Activated naive CD4-positive, alpha-beta T cell treated with anti-CD3 and anti-CD28 coated beads, Interleukin-2, amount 50 U/mL, for 72 hours (primary cell): Measurements from ENCODE around the gene SSR1. TPM values are rescaled to one million over a fixed set of nuclear protein-coding genes. Genes with fewer than 3 reads are reported as not detected.
A peak's percentile ranks its signal among the peaks of the same experiment; 100 is the strongest.
"Not testable (repeated sequence)": the region's sequence is repeated elsewhere in the genome, so short reads cannot be mapped to it uniquely, and the experiment has no call there.

Experiments used
- ATAC-seq, 2 donors: fragments of 150-1000 bp; cut with Tn5 transposase; 2 replicates each; pipeline ENCODE4 v1.10.0; 2021; ENCODE audit warnings: mild to moderate bottlenecking in 2 of 2, moderate library complexity in 2 of 2
- DNase-seq, 2 donors: peaks; one replicate each; pipeline ENCODE4 v3.0.0; 2021 to 2022; ENCODE audit warnings: low spot score in 2 of 2
- H3K27ac Mint-ChIP-seq, 2 donors: one replicate each; pipeline ENCODE4 v1.8.0; 2022; ENCODE audit warnings: mild to moderate bottlenecking in 2 of 2, mixed read lengths in 2 of 2
- H3K36me3 Mint-ChIP-seq, 2 donors: one replicate each; pipeline ENCODE4 v1.8.0; 2022; ENCODE audit warnings: mixed read lengths in 2 of 2
- H3K9me3 Mint-ChIP-seq, 2 donors: one replicate each; pipeline ENCODE4 v1.8.0; 2022; ENCODE audit warnings: mixed read lengths in 2 of 2
- total RNA-seq, 2 donors: library from RNA; stranded (reverse); gene quantifications; one replicate each; pipeline ENCODE4 v1.2.3, GENCODE V29; 2022

Gene SSR1
- total RNA-seq, 2 donors from 2014 or later = 103 to 122 TPM

DNA sequence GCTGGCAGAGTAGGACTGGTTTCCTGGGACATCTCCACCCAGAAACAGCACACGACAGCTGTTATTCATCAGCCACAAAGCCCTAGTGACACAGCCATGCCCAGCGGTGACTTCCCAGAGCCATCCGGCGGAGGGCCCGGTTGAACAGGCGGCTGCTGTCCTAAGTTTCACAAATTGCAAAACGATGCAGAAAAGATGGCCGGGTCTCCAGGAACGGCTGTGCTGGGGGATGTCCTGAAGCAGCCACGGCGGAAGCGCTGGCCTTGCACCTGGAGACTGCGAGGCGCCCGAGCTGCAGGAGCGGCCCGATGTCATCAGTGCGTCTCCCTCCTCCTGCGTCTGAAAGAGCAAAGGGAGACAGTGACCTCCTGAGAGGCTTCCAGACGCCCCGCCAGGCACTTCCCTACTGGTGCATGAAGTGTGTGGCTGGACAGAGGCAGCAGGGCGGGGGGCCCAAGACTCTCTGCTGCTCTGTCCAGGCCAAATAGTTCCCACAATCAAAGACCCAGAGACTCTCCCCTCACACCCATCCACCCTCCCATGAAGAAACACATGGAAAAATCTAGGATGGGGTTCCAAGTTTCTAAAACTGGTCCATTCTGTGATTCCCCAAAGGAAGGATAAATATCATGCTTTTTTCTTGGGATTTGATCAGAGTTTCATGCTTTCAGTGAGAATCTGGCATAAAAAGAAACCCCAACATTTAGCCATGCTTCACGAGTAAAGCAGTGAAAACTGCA is 44.0 kb downstream of the SSR1 start:
- ATAC-seq (no peak), DNase-seq (peak in 1 of 2 donors; percentile 42)
- no peaks in the 10 kb centered on the region for H3K9me3 Mint-ChIP-seq
- H3K27ac Mint-ChIP-seq = no peak overlapping the region
- H3K36me3 Mint-ChIP-seq = no peaks in the 10 kb centered on the region

DNA sequence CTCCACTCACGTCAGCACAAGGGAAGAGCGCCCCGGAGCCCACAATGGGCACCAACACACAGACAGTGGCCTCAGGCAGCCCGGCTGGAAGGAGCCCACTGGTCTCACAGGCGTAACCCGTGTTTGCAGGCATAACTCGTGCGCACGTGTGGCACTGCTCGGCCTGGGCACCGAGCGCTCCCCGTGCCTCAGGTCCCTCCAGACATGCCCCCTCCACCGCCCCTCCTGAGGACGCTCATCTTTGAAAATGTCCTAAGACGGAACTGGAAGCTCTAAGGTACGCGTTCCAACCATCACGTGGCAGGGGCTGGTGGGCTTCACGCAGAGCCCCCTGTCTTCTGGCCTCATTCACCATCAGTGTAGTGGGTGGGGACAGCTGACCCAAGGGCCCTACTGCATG is 44.6 kb downstream of the SSR1 start:
- Mint-ChIP-seq H3K9me3 (no peaks in the 10 kb centered on the region), H3K27ac (no peak overlapping the region), H3K36me3 (no peaks in the 10 kb centered on the region)
- ATAC-seq = no peak
- peak in 1 of 2 donors; percentile 47 for DNase-seq

DNA sequence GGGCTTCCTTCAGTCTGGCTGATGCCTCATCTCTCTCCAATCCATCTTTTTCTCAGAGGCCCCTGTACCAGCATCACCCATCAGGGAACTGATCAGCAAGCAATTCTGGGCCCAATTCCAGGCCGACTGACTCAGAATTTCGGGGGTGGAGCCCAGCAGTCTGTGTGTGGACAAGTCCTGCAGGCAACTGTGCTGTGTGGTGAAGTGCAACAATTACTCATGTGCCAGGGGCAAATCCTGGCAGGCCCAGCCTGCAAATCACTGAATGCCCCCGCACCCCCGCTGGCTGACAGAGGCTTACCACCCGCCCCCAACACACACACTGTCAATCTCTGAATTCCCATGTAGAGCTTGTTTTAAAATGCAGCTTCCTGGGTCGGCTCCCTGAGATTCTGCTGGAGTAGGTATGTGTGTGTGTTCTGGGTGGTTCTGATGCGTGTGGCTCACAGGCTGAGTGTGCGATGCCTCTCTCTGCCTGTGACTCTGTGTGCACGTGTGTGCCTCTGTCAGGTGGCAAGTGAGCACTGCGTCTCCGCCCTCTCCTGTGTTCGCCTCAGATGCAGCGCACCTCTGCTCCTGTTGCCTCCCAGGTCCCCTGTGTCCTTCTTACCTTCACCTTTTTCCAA is 45.4 kb downstream of the SSR1 start:
- Mint-ChIP-seq H3K9me3 (no peaks in the 10 kb centered on the region), H3K36me3 (no peaks in the 10 kb centered on the region), H3K27ac (no peak overlapping the region)
- peak in 1 of 2 donors; percentile 53 for DNase-seq
- peak; percentile 32 to 67 for ATAC-seq

DNA sequence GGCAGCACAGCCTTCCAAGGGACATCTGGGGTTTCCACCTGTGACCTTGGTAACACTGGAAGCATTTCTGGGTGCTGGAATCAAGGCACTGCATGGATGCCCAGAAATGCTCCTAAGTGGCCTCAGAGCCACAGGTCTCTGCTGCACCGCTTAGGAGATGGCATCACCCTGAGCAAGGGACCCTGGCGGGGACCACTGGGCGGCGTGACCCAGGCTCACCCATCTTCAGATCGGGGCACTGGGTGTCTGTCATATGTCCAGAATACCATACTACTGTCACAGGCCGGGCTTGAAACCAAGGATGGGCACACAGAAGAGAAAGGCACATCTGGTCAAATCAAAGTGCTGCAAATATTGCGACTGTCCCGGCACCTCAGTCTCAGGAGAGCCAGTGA is 45.9 kb downstream of the SSR1 start:
- no peak for ATAC-seq
- H3K36me3 Mint-ChIP-seq = peaks cover 0 to 5% of the 10 kb centered on the region in 2 donors
- no peak overlapping the region for H3K27ac Mint-ChIP-seq

DNA sequence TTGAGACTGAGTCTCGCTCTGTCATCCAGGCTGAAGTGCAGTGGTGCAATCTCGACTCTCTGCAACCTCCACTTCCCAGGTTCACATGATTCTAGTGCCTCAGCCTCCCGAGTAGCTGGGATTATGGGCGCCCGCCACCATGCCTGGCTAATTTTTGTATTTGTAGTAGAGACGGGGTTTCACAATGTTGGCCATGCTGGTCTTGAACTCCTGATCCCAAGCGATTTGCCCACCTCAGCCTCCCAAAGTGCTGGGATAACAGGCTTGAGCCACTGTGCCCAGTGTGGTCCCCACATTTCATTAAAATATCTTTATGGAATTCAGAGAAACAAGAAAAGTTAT is 47.6 kb downstream of the SSR1 start:
- not testable (repeated sequence) for H3K27ac Mint-ChIP-seq, H3K9me3 Mint-ChIP-seq, H3K36me3 Mint-ChIP-seq, ATAC-seq
- peak in 1 of 2 donors; percentile 30 for DNase-seq

More for the DNA sequence above, 45.9 kb downstream of the SSR1 start:
- peak in 1 of 2 donors; percentile 6 for DNase-seq
- no peaks in the 10 kb centered on the region for H3K9me3 Mint-ChIP-seq

DNA sequence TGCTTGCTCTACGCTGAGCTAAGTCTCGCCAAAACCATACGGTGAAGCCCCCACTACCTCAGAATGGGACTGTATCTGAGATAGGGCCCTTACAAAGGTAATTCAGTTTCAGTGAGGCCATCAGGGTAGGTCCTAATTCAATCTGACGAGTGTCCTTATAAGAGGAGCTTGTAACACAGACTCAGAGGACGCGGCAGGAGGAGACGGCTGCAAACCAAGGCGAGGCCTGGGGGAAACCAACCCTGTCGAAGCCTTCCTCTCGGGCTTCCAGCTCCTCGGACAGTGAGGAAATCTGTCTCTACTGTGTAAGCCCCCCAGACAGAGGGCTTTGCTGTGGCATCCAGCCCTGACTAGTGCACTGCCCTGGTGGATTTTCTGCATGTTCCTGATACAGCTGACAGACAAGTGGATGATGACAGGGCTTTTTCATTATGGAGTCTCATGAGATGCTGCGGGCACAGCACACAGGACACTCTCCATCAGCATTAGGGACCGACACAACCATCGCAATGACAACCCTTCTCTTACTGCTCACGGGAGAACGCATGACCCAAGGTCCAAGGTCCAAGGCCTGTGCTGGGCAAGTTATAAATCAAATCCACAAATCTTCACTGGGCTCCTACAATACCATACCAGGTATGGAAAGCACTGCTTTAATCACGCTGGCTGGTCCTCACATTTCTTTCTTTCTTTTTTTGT is 48.2 kb downstream of the SSR1 start:
- ATAC-seq = no peak
- DNase-seq = peak in 1 of 2 donors; percentile 44
- Mint-ChIP-seq H3K9me3 (no peaks in the 10 kb centered on the region), H3K27ac (no peak overlapping the region), H3K36me3 (peaks cover 0 to 5% of the 10 kb centered on the region in 2 donors)

DNA sequence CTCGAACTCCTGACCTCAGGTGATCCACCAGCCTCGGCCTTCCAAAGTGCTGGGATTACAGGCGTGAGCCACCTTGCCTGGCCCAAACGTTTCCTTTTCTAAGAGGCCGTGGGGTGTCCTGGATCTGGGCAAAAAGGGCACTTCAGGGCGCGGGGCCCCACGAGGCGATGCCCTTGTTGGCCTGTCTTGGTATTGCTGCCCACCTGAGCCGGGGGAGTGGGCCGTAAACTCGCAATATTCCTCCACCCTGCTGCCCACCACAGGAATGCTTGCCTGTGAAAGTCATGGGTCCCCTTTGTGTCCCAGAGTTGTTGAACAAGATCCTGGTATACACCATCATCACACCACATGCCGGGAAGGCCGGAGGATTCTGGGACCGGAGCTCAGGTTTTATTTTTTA is 49.0 kb downstream of the SSR1 start:
- H3K36me3 Mint-ChIP-seq = peaks cover 0 to 5% of the 10 kb centered on the region in 2 donors
- DNase-seq = peak in 1 of 2 donors; percentile 34
- ATAC-seq = no peak
- H3K27ac Mint-ChIP-seq = no peak overlapping the region
- H3K9me3 Mint-ChIP-seq = no peaks in the 10 kb centered on the region

DNA sequence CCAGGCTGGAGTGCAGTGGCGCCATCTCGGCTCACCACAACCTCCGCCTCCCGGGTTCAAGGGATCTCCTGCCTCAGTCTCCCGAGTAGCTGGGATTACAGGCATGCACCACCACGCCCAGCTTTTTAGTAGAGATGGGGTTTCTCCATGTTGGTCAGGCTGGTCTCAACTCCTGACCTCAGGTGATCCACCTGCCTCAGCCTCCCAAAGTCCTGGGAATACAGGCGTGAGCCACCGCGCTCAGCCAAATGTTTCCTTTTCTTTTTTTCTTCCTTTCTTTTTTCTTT is 49.5 kb downstream of the SSR1 start:
- ATAC-seq, H3K27ac Mint-ChIP-seq, H3K36me3 Mint-ChIP-seq, H3K9me3 Mint-ChIP-seq: not testable (repeated sequence)
- DNase-seq = peak in 1 of 2 donors; percentile 1

DNA sequence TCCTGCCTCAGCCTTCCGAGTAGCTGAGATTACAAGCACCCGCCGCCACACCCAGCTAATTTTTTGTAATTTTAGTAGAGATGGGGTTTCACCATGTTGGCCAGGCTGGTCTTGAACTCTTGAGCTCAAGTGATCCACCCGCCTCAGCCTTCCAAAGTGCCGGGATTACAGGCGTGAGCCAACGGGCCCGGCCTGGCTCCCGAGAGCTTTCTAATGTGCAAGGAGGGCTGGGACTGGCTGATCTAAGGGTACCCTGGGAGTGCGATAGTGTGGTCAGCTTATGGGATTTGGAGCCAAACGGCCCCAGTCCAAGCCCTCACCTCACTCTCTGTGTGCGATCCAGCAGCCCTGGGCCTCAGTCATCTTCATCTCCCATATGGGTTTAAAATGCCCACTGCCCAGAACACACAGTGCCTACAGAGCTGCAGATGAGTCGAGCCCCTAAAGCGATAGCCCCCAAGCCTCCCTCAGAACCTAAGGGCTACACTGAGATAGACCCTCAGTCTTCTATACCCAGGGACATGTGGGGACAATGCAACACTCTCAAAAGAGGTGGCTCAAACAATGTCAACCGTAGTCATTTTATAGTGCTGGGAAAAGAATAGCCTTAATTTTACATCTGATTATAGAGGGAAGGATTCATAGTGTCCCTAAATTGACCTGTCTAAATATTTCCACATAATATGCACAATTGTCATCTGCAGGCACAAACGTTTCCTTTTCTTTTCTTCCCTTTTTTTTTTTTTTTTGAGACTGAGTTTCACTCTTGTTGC is 50.1 kb downstream of the SSR1 start:
- Mint-ChIP-seq H3K9me3 (no peaks in the 10 kb centered on the region), H3K36me3 (peaks cover 0 to 5% of the 10 kb centered on the region in 2 donors), H3K27ac (no peak overlapping the region)
- no peak for ATAC-seq
- peak in 1 of 2 donors; percentile 33 for DNase-seq

DNA sequence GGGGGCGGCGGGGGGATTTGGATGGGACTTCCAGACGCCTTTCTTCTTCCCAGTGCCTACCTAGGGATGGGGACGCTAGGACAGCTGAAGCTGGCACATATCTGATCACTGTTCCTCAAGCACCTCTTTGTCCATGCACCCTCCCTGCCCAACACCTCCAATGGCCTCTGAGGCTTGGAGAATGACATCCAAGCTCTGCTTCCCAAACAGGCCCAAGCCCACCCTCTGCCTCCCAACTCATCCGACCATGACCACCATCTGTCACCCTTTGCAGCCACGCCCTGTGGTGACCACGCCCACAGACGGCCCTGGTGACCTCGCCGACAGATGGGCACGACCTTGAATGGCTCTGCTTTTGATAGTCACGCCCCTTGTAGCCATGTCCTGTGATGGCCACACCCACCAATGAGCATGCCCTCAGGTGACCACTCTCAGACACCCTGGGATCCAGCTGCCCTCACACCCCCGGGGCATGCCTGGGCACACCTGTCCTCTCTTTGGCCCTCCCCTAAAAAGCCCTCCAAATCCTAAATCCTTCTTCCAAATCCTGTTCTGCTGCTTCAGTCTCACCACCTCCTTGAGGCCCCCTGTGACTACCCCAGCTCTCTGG is 51.0 kb downstream of the SSR1 start:
- H3K27ac Mint-ChIP-seq = peak overlapping the region in 1 of 2 donors; percentile 77
- no peaks in the 10 kb centered on the region for H3K9me3 Mint-ChIP-seq
- peaks cover 0 to 5% of the 10 kb centered on the region in 2 donors for H3K36me3 Mint-ChIP-seq
- ATAC-seq (no peak), DNase-seq (peak in 1 of 2 donors; percentile 55)

DNA sequence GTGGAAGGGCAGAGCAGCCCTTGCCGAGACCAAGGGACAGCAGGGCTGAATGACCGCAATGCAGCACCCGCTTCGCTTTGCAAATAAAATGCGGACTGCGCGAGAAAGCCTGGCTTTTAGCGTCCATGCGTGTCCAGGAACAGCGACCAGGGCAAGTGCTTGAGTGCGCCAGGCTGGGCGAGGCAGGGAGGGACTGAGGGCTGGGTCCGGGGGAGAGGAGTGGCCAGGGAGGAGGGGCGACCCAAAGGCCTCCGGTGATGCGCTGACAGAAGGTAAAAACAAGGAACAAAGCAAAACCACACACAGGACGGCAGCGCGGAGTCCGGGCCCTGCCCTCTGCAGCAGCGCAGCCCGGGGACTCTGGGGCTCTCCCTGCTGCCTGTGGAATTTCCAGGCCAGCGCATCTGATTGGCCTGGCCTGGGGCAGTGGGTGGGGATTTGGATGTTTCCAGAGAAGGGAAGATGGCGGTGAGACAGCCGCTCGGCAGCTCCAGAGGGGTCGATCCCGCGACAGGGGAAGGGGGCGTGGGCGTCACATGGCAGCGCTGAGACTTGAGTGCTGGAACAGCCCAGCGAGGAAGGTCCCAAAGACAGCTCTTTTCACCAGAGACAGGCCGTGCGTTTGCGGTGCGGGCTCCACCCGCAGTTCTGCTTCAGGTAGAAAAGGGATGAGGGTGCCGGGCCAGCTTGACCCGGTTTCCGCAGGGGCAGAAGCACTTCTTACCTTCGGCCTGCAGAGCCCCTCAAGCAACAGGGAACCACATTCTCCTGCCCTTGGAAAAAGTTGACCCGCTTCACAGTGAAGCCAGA is 51.8 kb downstream of the SSR1 start:
- Mint-ChIP-seq H3K9me3 (peaks cover 0 to 3% of the 10 kb centered on the region in 2 donors), H3K27ac (peak overlapping the region in 1 of 2 donors; percentile 77), H3K36me3 (peaks cover 4 to 12% of the 10 kb centered on the region in 2 donors)
- ATAC-seq (peak; percentile 87 to 98), DNase-seq (peak; percentile 48 to 82)

DNA sequence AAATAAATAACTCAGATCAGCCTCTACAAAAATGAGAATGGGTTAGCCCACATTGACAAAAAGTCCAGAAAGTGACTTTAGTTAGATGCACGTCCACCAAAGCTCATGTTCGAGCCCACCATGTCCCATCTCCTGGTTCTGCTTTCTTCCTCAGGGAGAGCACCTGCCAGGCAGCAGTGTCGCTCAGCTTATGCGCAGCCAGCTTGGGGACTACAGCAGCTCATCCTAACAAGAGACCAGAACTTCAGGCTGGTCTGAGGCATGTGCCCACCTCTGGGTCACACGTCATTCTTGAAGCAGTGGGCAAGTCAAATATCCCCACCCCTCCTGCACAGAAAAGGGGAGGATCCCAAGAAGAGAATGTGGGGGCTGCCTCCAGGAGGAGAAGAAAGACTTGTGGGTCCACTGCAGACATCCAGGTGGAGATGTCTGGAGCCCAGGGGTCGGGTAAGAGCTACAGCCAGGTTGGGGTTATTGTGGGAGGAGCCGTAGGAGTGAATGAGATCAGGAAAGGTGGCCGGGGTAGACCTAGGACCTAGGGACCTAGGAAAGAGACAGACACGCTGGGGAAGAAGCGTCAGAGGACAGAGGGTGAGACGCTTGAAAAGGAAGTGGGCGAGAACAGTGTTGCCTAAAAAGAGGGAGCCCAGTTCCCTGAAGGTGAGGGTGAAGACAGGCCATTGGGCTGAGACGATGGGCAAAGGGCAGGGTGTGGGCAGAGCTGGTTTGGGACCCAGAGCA is 52.5 kb downstream of the SSR1 start:
- ATAC-seq = peak; percentile 14 to 19
- DNase-seq = no peak
- Mint-ChIP-seq H3K27ac (peak overlapping the region; percentile 70 to 77), H3K36me3 (peaks cover 4 to 18% of the 10 kb centered on the region in 2 donors), H3K9me3 (peaks cover 0 to 3% of the 10 kb centered on the region in 2 donors)

DNA sequence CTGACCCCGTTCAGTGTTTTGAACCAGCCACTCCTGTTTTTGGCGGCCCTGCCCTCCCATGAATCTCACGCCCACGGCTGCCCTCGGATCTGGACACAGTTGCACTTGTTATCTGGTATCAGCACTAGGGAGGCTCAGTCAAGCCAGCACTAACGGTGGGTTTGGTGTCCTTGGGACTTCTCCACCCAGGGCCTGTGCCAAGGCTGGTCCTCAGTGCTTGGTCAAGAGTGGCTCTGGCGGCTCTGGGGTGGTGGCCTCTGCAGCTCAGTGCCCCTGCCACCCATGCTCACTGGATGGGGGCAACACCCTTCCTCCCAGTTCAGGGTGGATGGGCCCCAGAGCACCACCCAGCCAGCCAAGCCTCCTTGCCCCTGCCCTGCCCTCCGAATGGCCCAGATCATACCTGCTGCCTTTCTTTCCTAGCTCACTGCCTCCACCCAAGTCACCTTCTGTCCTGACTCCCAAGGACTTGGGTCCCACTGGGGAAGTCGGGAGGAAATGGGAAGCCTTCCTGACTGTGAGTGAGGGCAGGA is 54.7 kb downstream of the SSR1 start:
- ATAC-seq = no peak
- peaks cover 0 to 3% of the 10 kb centered on the region in 2 donors for H3K9me3 Mint-ChIP-seq
- no peak for DNase-seq
- H3K36me3 Mint-ChIP-seq = peaks cover 4 to 21% of the 10 kb centered on the region in 2 donors
- peak overlapping the region in 1 of 2 donors; percentile 2 for H3K27ac Mint-ChIP-seq

DNA sequence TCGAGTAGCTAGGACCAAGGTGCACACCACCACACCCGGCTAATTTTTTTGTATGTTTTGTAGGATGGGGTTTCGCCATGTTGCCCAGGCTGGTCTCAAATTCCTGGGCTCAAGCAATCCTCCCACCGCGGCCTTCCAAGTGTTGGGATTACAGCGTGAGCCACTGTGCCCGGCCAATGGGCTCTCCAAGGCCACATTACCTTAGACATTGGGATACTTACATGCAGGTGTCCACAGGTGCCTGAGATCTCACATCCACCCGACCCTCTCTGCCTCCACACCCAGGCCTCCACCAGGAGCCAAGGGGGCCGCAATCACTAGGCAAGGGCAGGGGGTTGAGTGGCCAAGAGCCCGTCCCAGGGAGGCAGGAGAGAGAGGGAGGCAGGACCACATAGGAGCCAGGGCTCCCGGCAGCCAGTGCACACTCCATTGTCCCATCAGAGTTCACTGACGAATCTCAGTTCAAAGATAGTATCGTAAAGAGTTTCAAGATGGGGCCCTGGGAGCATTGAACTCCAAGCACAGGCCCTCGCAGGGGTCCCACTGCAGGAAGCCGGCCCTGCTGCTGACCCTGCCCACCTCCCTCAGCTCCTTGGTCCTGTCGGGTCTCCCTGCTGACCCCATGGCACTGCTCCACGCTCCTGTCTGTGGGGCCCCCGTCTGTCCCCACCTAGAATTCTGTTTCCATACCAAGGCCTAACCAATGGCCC is 55.3 kb downstream of the SSR1 start:
- Mint-ChIP-seq H3K36me3 (peaks cover 4 to 21% of the 10 kb centered on the region in 2 donors), H3K27ac (peak overlapping the region in 1 of 2 donors; percentile 2), H3K9me3 (peaks cover 0 to 3% of the 10 kb centered on the region in 2 donors)
- ATAC-seq (no peak), DNase-seq (no peak)
